ENCODE data around the gene PNLIPRP2.

GRCh38 chr10:116670706-116671105 is 50.0 kb downstream of the PNLIPRP2 start:
- TF ChIP-seq, protein P1, sequence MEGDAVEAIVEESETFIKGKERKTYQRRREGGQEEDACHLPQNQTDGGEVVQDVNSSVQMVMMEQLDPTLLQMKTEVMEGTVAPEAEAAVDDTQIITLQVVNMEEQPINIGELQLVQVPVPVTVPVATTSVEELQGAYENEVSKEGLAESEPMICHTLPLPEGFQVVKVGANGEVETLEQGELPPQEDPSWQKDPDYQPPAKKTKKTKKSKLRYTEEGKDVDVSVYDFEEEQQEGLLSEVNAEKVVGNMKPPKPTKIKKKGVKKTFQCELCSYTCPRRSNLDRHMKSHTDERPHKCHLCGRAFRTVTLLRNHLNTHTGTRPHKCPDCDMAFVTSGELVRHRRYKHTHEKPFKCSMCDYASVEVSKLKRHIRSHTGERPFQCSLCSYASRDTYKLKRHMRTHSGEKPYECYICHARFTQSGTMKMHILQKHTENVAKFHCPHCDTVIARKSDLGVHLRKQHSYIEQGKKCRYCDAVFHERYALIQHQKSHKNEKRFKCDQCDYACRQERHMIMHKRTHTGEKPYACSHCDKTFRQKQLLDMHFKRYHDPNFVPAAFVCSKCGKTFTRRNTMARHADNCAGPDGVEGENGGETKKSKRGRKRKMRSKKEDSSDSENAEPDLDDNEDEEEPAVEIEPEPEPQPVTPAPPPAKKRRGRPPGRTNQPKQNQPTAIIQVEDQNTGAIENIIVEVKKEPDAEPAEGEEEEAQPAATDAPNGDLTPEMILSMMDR (conservative IDR thresholded peaks at IDR 0.05; ENCODE audit: low read depth, low read length), result no peak
- no peak for TF ChIP-seq CEBPB (IDR thresholded peaks at IDR 0.05; ENCODE audit: low read depth, low read length)
- TF ChIP-seq RAD21 (IDR thresholded peaks at IDR 0.05; ENCODE audit: low read length), result no peak
- TF ChIP-seq SMC3 (IDR thresholded peaks at IDR 0.05; ENCODE audit: low read depth, low read length), result no peak
- no peak for TF ChIP-seq USF2 (IDR thresholded peaks at IDR 0.05; ENCODE audit: low read depth, low read length)
- TF ChIP-seq POLR2A (IDR thresholded peaks at IDR 0.05; ENCODE audit: low read depth, low read length), result no peak
- TF ChIP-seq FOS (IDR thresholded peaks at IDR 0.05; ENCODE audit: low read depth, low read length), result no peak
- TF ChIP-seq ELK1 (IDR thresholded peaks at IDR 0.05; ENCODE audit: borderline replicate concordance, low read depth, low read length), result no peak

Measured in IMR-90 (cell line).